NCI-H1092 treated with DMSO at 0.1 percent for 48 hours (cell line): Measurements from ENCODE around the gene SH2B3.
"Not testable (repeated sequence)": the region's sequence is repeated elsewhere in the genome, so short reads cannot be mapped to it uniquely, and the experiment has no call there.

ENCODE experiments used
- DNase-seq: peaks from one replicate; lab custom pipeline; 2025; lab: John Stamatoyannopoulos, UW

The SH2B3 gene

DNA sequence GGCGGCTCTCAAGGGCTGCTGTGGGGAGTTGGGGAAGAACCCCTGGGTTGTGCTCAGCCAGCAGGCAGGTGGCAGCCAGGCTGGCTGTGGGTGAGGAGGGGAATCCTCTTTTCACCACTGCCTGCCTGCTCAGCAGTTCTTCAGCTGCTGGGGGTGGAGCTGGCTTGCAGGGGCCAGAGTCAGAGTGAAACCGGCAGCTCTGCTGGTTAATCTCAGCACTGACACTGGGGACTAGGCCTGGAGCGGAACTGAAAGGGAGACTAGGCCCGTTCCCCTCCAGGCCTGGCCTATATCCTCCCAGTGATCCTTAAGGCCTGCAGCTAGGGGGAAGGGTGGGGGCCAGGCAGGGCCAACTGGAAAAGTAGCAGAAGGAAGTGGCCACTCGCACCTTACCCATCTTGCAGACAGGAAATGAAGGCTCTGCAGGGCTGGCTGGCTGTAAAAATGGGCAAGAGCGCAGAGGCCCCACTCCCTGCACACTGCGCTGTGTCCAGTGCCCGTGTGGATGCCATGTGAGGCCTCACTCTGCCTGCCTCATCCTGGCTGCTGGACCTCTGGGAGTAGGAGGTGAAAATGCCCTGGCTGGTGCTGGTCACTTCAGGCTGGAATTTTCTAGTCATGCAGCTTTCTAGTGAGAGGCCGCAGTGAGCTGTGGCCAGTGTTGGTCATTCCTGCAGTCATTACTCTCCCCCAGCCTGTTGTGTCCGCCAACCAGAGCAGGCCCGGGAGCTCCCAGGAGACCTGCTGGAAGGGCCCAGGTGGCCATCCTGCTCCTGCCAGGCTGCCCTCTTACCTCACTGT is 39.4 kb downstream of the SH2B3 start:
- DNase-seq: no peak

DNA sequence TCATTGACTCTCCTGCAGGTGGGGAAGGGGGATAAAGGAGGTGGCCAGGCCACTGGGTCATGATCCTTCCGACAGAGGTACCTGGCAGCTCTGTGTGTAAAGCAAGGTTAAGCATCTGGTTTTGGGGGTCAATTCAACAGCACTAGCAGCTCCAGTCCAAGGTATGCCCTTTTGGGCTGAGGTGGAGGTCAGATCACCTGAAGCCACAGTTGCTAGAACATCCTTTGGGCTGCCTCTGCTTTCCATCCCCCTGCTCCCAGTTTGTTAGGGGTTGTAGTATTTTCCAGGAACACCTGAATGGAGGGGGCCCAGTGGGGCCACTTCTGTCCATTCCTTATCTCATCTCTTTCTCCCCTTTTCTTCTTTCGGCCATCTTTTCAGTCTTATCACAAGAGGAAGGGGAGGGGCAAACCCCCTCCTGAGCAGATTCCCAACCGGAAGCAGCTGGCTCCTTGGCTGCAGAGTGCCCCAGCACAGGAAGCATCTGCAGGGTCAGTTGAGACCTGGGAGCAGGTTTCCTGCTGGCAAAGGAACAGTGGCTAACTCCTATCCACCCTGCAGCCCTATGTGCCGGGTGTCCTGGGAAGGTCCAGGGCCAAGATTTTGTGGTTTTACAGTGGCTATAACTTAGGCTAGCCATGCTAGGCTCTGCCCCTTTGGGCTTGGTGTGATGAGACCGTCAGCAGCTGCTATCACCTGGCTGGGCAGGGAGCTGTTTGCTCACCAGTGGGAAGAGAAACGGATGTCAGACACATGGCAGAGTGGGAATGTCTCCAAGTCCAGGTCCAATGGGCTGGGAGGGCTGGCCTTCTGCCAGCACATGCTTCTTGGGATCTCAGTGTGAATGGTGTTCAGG is 40.2 kb downstream of the SH2B3 start:
- peak; percentile 60 for DNase-seq

DNA sequence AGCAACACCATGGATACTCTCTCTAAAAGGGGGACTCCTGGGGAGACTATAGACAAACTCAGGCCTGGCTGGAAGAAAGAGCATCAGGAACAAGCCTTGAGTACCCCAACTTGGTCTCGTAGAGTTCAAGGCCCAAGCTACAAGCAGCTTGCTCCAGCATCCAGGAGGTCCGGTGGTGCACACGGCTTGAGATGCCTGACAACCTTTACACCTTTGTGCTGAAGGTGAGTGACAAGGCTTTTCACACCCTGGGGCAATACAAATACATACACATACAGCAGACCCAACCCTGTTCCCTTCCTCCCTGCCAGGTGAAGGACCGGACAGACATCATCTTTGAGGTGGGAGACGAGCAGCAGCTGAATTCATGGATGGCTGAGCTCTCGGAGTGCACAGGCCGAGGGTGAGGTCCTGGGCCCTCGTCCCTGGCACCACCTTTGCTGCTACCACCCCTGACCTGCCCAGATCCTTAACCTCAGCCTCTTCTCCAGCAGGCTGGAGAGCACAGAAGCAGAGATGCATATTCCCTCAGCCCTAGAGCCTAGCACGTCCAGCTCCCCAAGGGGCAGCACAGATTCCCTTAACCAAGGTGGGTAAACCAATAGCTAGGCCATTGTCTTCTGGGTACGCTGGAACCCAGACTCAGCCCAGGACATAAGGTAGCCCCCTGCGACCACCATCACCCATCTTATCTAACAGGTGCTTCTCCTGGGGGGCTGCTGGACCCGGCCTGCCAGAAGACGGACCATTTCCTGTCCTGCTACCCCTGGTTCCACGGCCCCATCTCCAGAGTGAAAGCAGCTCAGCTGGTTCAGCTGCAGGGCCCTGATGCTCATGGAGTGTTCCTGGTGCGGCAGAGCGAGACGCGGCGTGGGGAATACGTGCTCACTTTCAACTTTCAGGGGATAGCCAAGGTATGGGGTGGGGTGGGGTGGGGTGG is 41.2 kb downstream of the SH2B3 start:
- DNase-seq: no peak

DNA sequence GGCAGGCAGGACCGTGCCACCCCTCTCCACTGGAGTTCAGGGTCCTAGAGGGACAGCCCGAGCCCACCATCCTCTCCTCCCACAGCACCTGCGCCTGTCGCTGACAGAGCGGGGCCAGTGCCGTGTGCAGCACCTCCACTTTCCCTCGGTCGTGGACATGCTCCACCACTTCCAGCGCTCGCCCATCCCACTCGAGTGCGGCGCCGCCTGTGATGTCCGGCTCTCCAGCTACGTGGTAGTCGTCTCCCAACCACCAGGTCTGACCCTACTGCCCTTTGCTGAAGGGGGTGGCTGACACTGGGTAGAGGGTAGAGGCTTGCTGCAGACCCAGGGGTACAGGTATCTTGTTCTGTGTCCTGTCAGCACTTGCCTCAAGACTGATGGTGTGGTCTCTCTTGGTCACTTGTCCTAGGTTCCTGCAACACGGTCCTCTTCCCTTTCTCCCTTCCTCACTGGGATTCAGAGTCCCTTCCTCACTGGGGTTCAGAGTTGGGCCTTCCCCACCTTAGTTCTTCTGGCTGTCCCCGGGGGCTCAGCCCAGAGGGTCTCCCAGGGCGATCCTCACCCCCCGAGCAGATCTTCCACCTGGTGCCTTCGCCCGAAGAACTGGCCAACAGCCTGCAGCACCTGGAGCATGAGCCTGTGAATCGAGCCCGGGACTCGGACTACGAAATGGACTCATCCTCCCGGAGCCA is 42.0 kb downstream of the SH2B3 start:
- DNase-seq: no peak

DNA sequence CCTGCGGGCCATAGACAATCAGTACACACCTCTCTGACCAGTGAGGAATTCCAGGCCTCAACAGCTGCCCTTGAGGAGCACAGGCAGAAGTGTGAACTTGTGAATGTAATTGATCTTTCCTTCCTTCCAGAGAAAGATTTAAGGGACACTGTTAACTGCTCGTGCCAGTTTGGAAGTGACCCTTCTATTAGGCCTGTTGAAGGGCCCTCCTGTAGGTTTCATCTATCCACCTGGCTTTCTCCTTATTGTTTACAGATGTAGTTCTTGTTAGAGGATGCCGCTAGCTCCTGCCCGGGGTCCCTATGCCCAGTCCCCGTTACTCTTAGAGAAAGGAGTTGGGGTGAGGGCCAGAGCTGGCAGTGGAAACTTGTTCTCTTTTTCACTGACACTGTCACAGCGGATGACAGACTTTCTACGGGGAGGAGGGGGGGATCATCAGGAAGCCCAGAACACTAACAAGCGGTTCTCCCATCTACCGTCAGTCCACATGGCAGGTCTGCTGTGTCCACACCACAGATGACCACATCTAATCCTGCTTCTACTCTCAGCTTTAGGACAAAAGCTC is 42.6 kb downstream of the SH2B3 start:
- no peak for DNase-seq

DNA sequence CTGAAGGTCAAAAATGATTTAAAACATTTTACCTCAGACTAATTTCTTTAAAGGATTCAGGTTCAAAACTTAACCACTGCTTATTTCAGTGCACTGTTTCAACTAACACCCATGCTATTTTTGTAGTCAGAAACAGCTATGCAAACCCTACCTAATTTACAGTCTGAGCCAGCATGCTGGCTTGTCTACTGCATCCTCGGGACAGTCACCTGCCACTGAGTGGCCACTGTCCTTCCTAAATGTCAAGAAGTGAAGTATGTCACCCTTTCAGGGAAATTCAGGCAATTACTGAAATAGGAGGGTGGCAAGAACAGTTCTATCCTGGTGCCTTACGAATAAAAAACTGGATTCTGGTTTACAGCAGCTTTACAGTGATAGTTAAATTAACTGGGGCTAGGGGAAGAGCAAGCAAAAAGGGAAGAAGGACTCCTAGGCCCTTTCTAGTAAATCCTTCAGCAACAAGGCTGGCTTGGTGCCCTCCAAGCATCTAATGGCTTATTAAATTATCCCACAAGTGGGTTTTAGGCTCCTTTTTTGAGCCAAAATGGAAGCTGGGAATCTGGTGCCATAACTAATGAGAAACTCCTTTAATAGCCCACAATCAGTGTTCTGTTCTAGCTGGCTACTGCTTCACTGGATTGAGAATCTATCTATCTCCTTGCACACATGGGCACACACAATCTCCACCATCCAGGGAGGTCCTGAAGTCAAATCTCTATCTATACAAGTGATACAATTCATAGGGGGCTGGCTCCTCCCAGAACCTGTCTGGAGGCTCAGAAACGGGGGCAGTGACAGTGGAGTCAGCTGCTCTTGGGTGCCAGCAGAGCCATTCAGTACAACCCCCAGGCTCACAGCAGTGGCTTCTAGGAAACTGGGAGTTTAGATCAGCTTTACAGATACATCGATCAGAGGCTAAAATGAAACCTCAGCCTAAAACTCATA is 43.4 kb downstream of the SH2B3 start:
- DNase-seq: no peak

DNA sequence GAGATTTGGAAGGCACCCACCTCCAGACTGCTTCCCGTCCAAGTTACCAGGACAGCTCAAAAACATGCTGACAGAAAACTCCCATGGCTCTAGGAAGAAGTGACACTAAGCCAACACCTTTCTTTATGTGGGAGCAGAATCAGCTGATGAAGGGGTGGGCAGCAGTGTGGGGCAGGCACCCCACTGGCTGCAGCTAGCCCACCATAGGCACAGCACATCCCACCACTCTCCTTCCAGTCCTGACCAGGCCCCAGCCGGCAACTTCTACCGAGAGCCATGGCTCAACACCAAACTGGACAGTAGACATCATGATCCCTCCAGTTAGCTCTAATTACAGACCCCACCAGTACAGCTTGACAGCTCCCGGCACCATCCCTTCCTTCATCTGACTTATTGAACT is 45.0 kb downstream of the SH2B3 start:
- no peak for DNase-seq

DNA sequence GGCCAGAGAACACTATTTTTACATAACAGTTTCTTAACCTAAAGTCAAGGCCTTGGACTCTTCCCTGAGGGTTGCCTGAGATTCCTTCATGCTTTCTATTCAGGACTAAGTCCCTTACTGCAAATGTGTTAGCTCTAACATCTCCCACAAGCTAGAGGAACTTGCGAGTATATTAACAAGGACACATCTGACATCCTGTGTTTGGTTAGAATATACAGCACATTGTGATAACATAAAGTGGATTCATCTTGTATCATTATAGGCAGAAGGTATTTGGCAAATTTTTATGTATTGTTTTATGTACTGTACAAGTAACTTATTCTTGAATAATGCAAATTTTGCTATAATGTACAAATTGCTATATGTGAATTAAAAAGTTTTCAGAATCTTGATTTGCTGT is 45.5 kb downstream of the SH2B3 start:
- no peak for DNase-seq

DNA sequence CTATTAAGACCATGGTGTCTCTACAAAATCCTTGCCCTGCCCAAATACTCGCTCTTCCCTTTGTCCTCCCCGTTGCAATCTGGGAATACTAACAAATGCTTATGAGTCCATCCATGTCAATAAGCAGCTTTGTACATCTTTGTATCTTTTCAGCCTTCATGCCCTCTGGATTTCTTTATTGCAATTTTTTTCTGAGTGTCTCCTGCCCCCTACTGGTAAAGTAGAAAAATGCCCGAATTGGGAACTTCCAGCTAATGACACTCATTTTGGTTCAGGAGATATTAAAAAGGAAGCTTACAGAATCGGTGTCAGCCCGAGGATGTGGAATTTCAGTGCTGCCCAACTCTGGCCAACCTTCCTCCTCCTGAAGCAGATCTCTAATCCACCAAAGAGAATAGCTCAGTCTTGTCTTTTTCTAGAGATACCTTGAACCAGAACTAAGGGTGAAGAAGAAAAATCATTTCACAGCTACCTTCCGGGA is 46.0 kb downstream of the SH2B3 start:
- DNase-seq: peak; percentile 54

DNA sequence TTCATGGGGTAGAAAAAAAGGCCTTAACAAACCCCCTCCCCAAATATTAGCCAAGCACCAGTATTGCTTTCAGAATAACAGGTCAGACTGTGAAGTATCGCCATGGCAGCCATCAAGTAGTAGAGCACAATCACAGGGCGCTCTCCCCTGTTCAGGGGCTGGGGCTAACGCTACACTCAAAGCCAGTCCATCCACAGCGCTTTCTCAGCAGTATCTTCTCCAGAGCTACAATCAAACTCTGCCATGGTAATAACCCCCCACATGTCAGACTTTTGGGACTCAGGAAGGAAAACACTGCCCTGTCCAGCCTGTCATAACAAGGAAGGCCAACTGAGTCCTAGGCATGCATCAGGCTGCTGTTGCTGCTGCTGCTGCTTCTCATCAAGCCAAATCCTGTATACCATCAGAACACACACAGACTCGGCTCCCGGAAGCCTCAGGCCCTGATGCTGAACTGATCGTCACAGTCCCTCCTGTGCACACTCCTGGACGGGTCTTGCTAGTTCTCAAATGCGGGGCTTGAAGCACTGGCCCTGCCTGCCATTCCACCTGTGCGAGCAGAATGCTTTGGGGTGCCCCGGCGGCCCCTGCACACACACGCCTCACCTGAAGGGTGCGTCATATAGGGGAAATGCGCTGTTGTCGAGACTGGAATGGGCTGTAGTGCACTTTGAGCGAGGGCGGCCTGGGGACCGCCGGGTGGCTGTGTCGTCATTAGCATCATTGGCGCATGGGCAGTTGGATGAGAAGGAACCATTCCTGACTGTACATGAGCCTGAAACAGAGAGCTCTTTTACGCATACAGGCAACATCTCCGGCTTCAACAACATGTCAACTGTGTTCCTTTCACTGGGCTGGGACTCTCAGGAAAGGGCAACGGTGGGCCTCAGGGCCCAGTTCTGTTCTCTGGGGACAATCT is 47.6 kb downstream of the SH2B3 start:
- DNase-seq: no peak

DNA sequence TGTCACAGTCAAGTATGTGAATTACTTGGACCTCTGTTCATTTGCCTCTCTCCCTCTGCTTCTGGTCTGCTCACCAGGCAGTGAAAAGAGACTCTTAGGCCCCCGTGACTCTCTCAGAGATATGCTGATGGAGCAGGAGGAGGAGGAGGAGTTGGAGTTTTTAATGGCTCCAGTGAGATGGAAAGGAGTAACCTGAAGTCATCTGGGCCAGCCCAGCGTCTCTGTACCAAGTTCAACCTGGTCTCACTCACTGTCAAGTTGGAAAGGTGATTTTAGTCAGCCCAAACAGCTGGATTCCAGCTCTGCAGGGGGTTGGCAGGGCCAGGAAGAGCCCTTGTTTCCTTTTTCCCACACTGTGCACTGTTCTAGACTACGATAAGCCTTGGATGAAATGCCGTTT is 48.6 kb downstream of the SH2B3 start:
- DNase-seq: no peak

DNA sequence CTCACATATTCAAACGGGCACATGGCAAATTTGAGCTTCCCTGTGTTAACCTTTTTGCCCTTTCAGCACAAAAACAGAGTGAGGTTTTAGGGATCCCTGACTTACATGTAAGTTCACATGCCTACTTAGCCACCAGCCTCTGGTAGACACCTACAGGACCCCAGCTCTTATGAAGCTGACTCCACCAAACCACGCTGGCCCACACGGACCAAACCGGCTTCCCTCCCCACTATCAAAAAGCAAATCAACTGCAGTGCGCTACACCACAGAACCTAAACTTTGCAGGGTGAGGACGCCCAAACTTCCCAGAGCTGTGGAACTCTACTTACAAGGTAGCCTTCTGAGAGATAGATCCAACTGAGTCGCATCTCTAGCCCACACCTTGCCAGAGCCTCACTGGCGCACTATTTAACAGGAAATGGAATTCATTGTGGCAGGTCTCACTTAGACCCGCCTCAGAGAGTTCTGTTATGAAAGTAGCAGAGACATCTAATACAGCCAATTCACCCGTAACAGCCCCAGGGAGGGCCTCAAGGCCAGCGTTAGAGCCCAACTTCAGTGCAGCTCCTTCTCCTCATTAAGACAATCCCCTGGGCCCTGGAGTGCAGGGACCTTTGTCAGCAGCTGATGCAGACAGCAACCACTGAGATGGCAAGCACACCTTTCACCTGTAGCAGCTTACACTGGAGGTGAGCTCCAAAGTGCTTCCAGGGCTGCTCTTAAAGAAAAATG is 49.2 kb downstream of the SH2B3 start:
- DNase-seq: no peak

DNA sequence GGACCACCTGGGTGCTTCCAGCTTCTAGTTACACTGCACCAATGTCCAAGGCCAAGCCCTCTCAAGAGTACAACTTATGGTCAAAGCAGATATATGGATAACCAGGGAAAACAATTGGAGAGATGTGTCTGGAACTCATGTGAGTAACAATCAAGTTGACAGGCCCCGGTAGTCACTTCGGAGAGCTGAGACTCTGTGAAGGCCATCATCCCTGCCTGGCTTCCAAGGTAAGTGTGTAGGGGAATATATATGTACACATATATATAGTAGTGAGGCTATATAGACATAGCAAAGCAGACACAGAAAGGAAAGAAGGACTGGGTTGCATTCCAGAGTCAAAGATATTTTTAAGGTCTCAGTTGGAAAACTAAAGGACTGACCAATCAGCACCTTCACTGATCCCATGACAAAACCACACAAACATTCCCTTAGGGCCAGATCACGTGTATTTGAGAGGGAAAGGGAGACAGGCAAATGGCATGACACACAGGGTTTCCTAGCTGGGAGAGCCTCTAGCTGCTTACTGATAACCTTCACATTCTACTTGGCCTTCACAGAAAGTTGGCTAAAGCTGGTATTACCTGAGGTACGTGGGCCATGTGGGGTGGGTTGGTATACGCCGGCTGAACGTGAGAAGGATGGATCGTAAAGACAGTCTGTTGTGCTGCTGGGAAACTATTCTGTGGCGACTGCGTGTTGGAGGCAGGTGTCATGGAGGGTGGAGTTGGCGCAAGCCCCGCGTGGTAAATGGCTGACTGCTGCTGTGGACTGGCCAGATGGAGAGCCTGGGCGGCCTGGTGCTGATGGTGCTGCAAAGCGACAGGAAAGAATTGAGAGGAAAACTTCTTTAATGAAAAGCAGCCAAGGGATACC is 50.0 kb downstream of the SH2B3 start:
- no peak for DNase-seq

DNA sequence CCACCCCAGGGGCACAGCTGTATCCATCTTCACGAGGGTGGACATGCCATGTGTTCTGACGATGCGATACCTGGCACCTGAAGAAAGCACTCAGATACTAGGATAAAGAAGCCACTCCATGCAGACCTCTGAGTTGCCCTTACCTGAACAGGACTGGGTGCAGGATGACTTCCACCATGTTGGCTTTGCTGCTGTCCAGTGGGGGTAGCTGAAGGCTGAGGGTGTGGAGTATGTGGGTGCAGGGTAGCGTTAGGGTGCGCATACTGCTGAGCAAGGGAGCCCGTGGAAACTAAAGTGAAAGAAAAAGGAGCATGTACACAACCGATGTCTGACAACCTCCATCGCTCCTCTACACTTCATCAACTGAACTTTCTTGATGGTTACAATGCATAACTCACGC is 51.3 kb downstream of the SH2B3 start:
- DNase-seq: no peak

DNA sequence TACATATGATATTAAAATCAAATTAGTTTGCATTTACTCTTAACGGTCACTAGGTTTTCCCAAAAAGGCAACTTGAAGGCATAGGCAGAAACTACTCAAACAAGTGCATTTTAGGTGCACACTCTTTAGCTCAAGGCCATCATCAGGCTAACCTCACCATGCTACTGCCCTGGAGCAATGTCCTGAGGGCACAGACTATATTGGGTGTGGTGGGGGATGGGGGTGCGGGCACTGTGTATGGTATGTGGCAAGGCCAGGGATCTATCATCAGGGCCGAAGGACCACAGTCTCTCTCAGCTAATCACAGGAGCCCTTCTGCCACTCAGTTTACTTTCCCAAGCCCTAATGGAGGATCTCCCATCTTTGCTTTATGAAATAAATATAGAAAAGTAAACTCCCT is 51.9 kb downstream of the SH2B3 start:
- DNase-seq: no peak

DNA sequence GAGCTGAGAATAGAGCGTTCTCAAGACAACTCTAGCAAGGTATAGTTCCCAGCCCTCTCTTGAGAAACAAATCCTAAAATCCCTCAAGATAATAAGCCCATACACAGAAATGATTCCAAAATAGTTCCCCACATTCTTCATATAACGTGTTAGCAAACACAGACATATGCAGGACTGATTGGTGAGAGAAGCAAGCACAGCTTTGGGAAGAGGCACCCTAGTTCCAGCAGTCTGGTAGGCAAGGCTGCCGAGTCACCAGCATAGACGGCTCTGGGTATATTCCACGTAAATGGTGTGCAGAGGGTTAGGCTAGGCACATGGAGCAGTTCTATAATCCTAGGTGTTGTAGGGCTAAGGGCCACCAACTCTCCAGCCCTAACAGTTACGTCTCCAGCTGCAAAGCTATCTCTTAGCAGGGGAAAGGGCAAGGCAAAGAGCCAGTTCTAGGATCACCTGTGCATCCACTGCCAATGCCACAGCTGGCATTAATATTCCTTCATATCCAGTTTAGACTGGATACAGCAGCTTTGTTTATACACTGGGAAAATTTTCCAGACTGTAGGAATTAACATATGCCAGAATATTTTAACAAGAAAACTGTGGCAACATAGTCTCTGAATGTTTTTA is 52.9 kb downstream of the SH2B3 start:
- no peak for DNase-seq

DNA sequence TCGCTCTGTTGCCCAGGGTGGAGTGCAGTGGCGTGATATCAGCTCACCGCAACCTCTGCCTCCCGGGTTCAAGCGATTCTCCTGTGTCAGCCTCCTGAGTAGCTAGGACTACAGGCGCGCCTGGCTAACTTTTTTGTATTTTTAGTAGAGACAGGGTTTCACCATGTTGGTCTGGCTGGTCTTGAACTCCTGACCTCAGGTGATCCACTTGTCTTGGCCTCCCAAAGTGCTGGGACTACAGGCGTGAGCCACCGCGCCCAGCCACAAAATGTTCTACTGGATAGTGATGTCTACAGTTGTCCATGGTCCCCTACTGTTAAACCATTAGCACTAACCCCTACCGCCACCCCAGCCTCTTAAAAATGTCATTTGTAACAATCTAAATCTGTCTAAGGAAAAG is 54.4 kb downstream of the SH2B3 start:
- not testable (repeated sequence) for DNase-seq
